Measurements from ENCODE around the gene TTC23. TPM values are rescaled to one million over a fixed set of nuclear protein-coding genes. Genes with fewer than 3 reads are reported as not detected.

Gene TTC23
- total RNA-seq, 1 donor from 2014 or later: 25.0 TPM

DNA sequence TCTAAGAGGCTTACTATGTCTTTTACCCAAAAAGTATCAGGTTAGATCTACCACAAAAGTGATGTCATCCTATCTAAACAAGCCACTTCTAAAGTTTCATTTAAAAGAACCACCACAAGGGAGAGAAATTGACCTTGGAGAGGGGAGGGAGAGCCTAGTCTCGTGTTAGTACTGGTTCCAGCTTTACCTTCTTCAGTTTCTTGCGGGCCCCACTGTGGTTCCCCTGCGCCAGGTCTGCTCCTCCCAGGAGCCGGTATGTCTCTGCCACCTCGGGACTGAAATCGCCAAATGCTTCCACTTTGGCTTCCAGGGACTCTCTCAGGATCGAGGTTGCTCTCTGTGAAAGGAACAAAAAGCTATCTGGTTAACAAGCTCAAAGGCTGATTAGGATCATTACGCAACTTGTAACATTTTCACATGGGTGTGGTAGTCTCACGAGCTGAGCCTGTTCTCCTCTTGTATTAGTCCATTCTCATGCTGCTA lies 93.4 kb downstream of the TTC23 start:
- no peak overlapping the region for H3K4me3 Mint-ChIP-seq (ENCODE audit: unreplicated experiment)
- DNase-seq (ENCODE audit: low spot score): no peak

DNA sequence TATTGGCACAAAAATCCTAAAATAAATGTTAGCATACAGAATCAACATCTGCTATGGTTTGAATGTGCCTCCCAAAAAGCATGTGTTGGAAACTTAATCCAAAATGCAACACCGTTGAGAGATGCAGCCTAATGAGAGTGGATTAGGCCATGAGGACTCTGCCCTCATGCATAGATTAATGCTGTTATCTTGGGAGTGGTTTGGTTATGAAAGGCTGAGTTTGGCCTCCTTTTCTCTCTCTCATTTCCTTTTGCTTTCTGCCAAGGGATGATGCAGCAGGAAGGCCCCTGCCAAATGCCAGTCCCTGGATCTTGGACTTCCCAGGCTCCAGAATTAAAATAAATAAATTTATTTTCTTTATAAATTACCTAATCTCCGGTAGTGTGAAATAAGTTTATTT lies 95.1 kb downstream of the TTC23 start:
- no peak for DNase-seq (ENCODE audit: low spot score)
- Mint-ChIP-seq H3K36me3 (ENCODE audit: low read depth) (peaks cover 21% of the 10 kb centered on the region), H3K9me3 (ENCODE audit: low read depth) (no peaks in the 10 kb centered on the region), H3K27ac (ENCODE audit: unreplicated experiment) (no peak overlapping the region), H3K27me3 (ENCODE audit: low read depth) (no peaks in the 10 kb centered on the region), H3K4me3 (ENCODE audit: unreplicated experiment) (no peak overlapping the region), H3K4me1 (ENCODE audit: low read depth) (peaks cover 33% of the 10 kb centered on the region)
- TF ChIP-seq, protein P1, sequence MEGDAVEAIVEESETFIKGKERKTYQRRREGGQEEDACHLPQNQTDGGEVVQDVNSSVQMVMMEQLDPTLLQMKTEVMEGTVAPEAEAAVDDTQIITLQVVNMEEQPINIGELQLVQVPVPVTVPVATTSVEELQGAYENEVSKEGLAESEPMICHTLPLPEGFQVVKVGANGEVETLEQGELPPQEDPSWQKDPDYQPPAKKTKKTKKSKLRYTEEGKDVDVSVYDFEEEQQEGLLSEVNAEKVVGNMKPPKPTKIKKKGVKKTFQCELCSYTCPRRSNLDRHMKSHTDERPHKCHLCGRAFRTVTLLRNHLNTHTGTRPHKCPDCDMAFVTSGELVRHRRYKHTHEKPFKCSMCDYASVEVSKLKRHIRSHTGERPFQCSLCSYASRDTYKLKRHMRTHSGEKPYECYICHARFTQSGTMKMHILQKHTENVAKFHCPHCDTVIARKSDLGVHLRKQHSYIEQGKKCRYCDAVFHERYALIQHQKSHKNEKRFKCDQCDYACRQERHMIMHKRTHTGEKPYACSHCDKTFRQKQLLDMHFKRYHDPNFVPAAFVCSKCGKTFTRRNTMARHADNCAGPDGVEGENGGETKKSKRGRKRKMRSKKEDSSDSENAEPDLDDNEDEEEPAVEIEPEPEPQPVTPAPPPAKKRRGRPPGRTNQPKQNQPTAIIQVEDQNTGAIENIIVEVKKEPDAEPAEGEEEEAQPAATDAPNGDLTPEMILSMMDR (IDR thresholded peaks at IDR 0.05): no peak

More for the DNA sequence above, 93.4 kb downstream of the TTC23 start:
- Mint-ChIP-seq H3K9me3 (ENCODE audit: low read depth) (no peaks in the 10 kb centered on the region), H3K36me3 (ENCODE audit: low read depth) (peaks cover 21% of the 10 kb centered on the region), H3K27me3 (ENCODE audit: low read depth) (no peaks in the 10 kb centered on the region), H3K27ac (ENCODE audit: unreplicated experiment) (no peak overlapping the region), H3K4me1 (ENCODE audit: low read depth) (peaks cover 33% of the 10 kb centered on the region)
- TF ChIP-seq, protein P1 (IDR thresholded peaks at IDR 0.05): no peak

DNA sequence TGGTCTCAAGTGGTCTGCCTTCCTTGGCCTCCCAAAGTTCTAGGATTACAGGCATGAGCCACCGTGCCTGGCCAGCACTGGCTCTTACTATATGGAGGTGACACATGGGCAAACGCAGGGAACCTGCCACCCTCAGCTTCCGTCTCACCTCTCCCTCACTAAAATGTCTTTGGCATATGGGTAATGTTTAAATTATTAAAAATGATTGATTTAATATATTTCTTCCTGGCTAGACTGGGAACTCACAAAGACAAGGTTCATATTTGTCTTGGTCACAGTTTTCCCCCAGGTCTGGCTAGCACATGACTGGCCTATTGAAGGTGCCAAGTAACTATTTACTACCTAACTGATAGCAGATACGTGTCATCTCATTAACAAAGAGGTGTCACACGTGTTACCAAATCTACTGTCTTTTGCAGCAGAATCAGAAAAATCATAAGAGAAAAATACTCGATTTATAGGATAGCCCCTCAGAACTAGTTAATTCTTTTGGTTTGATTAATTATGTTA lies 96.3 kb downstream of the TTC23 start:
- no peak for DNase-seq (ENCODE audit: low spot score)
- Mint-ChIP-seq H3K9me3 (ENCODE audit: low read depth) (no peaks in the 10 kb centered on the region), H3K27me3 (ENCODE audit: low read depth) (no peaks in the 10 kb centered on the region), H3K27ac (ENCODE audit: unreplicated experiment) (no peak overlapping the region), H3K36me3 (ENCODE audit: low read depth) (peaks cover 18% of the 10 kb centered on the region), H3K4me3 (ENCODE audit: unreplicated experiment) (no peak overlapping the region), H3K4me1 (ENCODE audit: low read depth) (peaks cover 27% of the 10 kb centered on the region)
- TF ChIP-seq, protein P1 (IDR thresholded peaks at IDR 0.05): no peak

DNA sequence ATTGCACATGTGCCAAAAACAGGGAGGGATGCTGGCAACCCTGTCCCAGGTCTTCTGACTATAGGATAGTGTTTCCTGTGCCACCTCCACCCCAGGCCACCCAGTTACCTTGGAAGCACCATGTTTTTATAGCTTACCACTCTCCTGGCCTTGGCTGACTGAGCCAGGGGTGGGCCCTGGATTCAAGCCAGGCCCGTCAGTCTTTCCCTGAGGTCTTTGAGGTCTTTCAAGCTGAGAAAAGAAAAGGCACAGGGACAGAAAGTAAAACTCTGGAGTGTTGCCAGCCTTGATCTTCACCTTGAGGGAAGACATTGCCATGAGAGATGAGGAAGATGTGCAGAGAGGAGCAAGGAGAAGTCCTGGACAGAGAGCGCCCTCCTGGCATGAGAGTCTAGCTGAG lies 98.2 kb downstream of the TTC23 start:
- TF ChIP-seq, protein P1 (IDR thresholded peaks at IDR 0.05): no peak
- no peak for DNase-seq (ENCODE audit: low spot score)
- Mint-ChIP-seq H3K4me1 (ENCODE audit: low read depth) (peaks cover 7% of the 10 kb centered on the region), H3K27ac (ENCODE audit: unreplicated experiment) (no peak overlapping the region), H3K36me3 (ENCODE audit: low read depth) (peaks cover 20% of the 10 kb centered on the region), H3K9me3 (ENCODE audit: low read depth) (no peaks in the 10 kb centered on the region), H3K4me3 (ENCODE audit: unreplicated experiment) (no peak overlapping the region), H3K27me3 (ENCODE audit: low read depth) (no peaks in the 10 kb centered on the region)

DNA sequence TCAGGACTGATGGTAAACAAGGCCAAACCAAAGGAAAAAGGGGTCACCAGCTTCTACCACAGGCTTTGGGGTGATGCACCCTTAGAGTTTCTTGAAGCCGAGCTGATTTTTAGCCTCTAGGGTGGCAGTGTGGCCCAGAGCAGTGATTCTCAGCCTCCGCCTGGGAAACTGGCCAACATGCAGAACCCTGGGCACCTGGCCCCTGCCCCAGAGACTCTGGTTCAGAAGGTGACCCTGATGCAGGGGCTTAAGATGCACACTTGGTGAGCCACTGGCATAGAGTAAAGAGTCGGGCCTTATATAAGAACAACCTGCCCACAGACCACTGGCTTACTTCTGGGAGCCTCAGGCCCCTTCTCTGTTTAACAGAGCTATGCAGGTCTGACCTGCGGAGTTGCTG lies 100.0 kb downstream of the TTC23 start:
- H3K4me3 Mint-ChIP-seq (ENCODE audit: unreplicated experiment): no peak overlapping the region
- H3K27me3 Mint-ChIP-seq (ENCODE audit: low read depth): no peaks in the 10 kb centered on the region
- no peaks in the 10 kb centered on the region for H3K4me1 Mint-ChIP-seq (ENCODE audit: low read depth)

More for the DNA sequence above, 100.0 kb downstream of the TTC23 start:
- Mint-ChIP-seq H3K9me3 (ENCODE audit: low read depth) (no peaks in the 10 kb centered on the region), H3K36me3 (ENCODE audit: low read depth) (peaks cover 17% of the 10 kb centered on the region), H3K27ac (ENCODE audit: unreplicated experiment) (no peak overlapping the region)
- TF ChIP-seq, protein P1 (IDR thresholded peaks at IDR 0.05): no peak
- DNase-seq (ENCODE audit: low spot score): no peak

All from chondrocyte (in vitro differentiated cells).